ENCODE results near the gene CABYR. TPM values are rescaled to one million over a fixed set of nuclear protein-coding genes. Genes with fewer than 3 reads are reported as not detected.

The CABYR gene
- 5.8 TPM for total RNA-seq (ENCODE audit: insufficient read depth, low replicate concordance)

- DNase-seq (ENCODE audit: low spot score) = peak; percentile 82
Observed at GRCh38 chr18:24138789-24139616, at the start of gene CABYR. TSS of gene CABYR (plus strand) at chr18:24139062. CDS start at chr18:24143115, 4,053 bp downstream.

DNA sequence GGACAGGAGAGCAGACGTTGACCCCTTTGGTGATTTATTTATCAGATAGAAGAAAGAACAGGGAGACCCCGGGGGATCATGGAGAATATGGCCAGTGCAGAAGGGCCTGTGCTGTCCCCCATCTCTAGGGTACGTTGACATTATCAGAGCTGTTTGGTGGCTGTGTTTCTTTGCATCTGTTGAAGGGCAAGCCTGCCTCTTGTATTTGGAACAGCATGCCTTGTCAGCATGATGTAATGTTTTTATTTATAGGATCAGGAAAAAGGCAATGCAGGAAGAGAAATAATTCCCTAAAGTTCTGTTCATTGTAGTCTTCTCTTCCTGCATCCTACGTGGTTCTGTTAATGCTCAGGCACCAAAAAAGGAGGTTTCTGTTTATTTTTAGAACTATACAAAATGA, 49.8 kb upstream of the CABYR start:
- DNase-seq (ENCODE audit: low spot score) = peak; percentile 13

DNA sequence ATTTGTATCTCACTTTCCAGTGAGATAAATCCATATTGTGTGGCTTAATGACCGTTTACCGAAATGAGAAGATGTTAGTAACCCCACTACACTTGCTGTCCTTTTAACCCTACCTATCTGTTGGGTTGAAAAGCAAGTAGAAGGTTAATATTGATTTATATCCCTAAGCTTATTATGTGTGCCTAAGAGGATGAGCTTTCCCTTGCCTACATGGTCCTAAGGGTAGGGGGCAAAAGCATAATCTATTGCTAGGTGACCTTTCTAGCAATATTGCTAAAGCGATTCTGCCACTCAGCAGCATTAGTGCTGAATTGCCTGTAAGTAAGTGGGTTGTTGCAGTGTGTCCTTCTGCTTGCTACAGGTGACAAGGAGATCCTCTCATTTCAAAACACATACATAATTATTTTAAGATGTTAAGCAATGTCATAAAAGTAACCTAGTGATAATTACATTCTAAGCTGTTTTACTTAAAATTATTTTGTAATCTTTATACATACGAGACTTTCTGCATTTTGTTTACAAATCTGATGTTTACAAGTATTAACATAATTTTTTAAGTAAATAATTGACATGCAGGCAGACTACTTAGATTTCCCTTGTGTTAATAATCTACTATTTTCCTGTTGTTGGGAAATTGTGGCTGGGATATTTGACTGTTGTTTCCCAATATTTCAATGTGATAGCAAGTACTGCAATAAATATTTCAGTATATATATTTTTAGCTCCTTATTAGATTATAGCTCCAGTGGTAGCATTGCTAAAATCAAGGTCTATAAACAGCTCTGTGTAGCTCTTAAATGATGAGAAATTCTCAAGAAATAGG, 49.1 kb upstream of the CABYR start:
- no peak for DNase-seq (ENCODE audit: low spot score)

GRCh38 chr18:24090876-24091275, 48.0 kb upstream of the CABYR start:
- no peak for DNase-seq (ENCODE audit: low spot score)

DNA sequence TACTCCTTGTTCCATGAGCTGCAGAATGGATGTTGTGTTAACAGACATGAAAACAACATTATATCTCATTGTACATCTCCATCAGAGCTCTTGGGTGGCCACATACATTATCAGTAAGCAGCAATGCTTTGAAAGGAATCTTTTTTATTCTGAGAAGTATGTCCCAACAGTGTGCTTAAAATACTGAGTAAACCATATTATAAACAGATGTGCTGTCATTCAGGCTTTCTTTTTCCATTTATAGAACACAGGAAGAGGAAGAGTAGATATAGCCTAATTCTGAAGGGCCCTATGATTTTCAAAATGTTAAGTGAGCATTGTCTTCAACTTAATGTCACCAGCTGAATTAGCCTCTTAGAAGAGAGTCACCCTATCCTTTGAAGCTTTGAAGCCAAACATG, 44.3 kb upstream of the CABYR start:
- DNase-seq (ENCODE audit: low spot score) = no peak

DNA sequence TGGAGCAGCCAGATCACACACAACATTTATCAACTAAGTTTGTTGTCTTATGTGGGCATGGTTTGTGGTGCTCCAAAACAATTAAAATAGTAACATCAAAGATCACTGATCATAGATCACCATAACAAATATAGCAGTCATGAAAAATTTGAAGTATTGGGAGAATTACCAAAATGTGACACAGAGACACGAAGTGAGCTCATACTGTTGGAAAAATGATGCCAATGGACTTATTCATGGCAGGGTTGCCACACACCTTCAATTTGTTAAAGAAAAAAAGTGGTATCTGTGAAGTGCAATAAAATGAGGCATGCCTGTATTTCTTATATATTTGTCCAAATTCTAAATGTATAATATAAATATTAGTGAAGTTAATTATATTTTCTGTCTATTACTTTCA, 42.9 kb upstream of the CABYR start:
- no peak for DNase-seq (ENCODE audit: low spot score)

- peak; percentile 18 for DNase-seq (ENCODE audit: low spot score)
Observed at GRCh38 chr18:24103320-24104021, 35.4 kb upstream of the CABYR start.

DNA sequence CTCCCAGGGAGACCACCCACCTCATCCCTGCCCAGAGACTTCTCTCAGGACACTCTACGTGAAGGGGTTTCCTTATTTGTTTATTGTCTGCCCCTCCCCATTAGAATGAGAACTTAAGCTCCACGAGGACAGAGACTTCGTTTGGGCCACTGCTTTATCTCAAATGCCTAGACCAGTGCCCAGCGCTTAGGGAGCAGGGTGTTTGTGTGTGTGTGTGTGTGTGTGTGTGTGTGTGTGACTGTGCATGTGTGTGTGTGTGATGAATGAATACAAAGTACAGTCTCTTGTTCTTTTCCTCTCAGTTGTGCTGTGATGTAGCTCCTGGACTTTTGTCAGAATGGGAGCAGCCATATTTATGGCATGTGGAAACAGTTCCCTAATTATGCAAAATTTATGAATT, 34.4 kb upstream of the CABYR start:
- no peak for DNase-seq (ENCODE audit: low spot score)

- no peak for DNase-seq (ENCODE audit: low spot score)
Observed at GRCh38 chr18:24108641-24109040, 30.2 kb upstream of the CABYR start.

- DNase-seq (ENCODE audit: low spot score) = no peak
Observed at GRCh38 chr18:24111936-24112335, 26.9 kb upstream of the CABYR start.

- no peak for DNase-seq (ENCODE audit: low spot score)
Observed at GRCh38 chr18:24112464-24112863, 26.4 kb upstream of the CABYR start.

DNA sequence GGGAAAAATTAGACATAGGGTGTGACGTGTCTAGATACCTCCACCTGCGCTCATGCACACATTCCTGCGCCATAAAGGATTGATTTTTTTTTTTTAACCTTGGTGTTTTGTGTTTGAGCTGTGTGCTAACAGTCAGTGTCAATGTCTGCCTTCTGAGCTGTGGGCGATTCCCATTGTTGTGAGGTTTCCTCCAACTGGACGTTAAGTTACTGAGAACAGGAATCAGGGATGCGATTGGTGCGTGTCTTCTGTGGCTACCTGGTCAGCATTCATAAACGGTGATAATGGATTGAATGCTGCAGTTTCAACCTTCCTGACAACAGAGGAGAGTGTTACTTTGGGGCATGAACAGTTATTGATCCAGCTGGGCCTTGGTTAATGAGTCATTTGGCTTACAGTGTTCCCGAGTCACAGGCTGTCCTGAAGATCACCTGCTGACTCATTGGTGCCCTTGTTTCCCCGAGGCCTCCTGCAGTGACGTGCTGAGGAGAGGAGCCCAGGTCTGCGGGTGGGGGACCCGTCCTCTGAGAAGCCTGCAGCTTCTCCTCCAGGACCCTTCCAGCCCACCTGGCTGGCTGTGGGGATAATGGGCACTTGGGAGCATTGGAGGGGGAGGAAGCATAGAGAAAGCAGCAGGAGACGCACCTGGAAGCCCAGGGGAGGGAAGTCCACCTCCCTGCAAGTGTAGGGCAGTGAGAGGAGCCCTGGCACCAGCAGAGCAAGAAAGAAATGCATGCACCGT, 25.8 kb upstream of the CABYR start:
- DNase-seq (ENCODE audit: low spot score) = no peak

DNA sequence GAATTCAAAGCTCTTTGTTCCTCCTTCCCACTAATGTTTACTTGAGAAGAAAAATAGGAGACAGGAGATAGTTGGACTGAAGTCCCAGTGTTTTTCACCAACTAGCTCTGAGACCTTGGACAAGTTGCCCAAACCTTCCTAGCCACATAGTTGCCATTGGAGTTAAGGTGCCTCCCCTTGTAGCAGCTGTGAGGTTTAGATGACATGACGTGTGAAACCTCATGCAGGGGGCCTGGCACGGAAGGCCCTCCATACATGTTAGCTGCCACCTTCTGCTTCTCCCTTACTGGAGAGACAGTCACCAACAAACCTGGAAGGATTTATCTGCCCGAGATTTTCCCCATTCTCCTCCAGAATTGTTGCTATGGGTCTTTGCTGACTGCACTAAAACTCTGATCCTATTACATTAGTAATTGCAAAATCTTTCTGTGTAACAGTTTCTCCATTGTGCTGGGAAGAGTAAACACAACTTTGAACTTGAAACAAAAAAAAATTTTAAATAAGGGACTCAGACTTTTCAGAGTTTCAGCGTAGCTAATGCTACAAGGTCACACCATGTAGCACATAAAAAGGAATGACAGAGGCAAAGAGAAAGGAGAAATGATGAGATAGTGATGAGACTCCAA, 23.8 kb upstream of the CABYR start:
- no peak for DNase-seq (ENCODE audit: low spot score)

DNA sequence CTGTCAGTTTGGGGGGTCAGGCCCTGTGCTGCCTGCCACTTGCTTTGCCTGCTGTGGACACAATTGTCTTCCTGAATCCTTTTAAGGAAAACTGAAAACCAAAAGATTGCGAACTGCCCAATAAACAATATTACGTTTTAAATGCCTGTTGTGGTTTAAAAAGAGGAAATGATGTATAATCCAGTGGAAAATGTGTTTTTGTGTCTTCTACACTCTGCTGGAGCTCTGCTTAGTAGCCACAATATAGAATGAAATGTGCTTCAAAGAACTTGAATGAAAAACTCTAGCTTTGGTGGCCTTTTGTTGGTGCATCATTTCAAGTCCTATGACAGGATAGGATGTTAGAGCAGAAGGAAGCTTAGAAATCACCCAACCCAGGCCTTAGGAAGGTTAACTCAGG, 23.2 kb upstream of the CABYR start:
- no peak for DNase-seq (ENCODE audit: low spot score)

GRCh38 chr18:24118750-24119577, 19.9 kb upstream of the CABYR start:
- peak; percentile 73 for DNase-seq (ENCODE audit: low spot score)

DNA sequence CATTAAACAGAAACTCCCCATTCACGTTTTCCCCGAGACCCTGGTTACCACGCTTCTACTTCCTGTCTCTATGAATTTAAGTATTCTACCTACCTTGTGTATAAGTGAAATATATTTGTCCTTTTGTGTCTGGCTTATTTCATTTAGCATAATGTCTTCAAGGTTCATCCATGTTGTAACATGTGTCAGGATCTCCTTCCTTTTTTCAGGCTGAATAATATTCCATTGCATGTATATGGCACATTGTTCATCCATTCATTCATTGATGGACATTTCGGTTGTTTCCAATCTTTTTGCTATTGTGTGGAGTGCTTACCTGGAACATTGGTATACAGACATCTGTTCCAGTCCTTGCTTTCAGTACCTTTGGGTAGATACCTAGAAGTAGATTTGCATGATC, 18.2 kb upstream of the CABYR start:
- no peak for DNase-seq (ENCODE audit: low spot score)

DNA sequence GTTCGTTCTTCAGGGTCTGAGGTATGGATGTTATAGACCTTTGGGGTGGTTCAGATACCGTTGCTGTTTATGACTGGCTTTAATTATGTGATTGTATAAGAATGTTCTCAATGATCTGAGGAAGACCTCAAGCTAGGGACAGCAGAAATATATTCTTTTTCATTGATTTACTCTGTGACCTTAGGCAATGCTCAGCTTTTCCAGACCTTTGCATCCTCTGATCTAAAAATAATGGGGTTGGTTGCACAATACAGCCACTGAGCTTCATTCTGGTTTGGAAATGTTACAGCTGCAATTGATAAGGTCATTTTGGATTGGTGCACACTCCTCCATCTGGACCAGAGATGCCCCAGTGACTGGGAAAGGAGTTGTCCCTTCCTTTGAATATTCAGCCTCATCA, 17.2 kb upstream of the CABYR start:
- no peak for DNase-seq (ENCODE audit: low spot score)

GRCh38 chr18:24126155-24126961, 12.5 kb upstream of the CABYR start:
- DNase-seq (ENCODE audit: low spot score) = peak; percentile 38

GRCh38 chr18:24127735-24128134, 11.1 kb upstream of the CABYR start:
- no peak for DNase-seq (ENCODE audit: low spot score)

Data from umbilical cord (tissue), 2 donors.